Mesendoderm (in vitro differentiated cells): ENCODE results near the gene RHOD. TPM values are rescaled to one million over a fixed set of nuclear protein-coding genes. Genes with fewer than 3 reads are reported as not detected.

Source experiments
- DNase-seq: peaks from one replicate; pipeline ENCODE4 v3.0.0; 2013
- H2AK5ac ChIP-seq: 2 replicates; pipeline ENCODE4 v1.6.1; 2013; ENCODE audit warnings: low read length, inconsistent platforms
- H2BK120ac ChIP-seq: 2 replicates; pipeline ENCODE4 v1.6.1; 2013; ENCODE audit warnings: low read depth, mild to moderate bottlenecking, low read length, moderate library complexity, mixed read lengths
- H2BK15ac ChIP-seq: replicated peaks from 2 replicates; pipeline ENCODE4 v1.6.1; 2013; ENCODE audit warnings: low read depth, mild to moderate bottlenecking, moderate library complexity
- H2BK5ac ChIP-seq: 2 replicates; pipeline ENCODE4 v1.6.1; 2013; ENCODE audit warnings: low read length, inconsistent platforms
- H3K18ac ChIP-seq: 2 replicates; pipeline ENCODE4 v1.6.1; 2013; ENCODE audit warnings: mild to moderate bottlenecking, low read length, mixed read lengths
- H3K23ac ChIP-seq: one replicate; pipeline ENCODE4 v1.6.1; 2013; ENCODE audit warnings: low read length
- H3K27ac ChIP-seq: 2 replicates; pipeline ENCODE4 v1.5.1; 2013; ENCODE audit warnings: low read depth, mild to moderate bottlenecking, inconsistent platforms, low read length, moderate library complexity
- H3K27me3 ChIP-seq: 2 replicates; pipeline ENCODE4 v1.6.1; 2013; ENCODE audit warnings: low read length, control low read depth, mild to moderate bottlenecking, inconsistent platforms; ENCODE audit not compliant: insufficient read depth, poor library complexity
- H3K36me3 ChIP-seq: 2 replicates; pipeline ENCODE4 v1.6.1; 2013; ENCODE audit warnings: low read length, inconsistent platforms; ENCODE audit not compliant: control insufficient read depth, insufficient read depth
- H3K4ac ChIP-seq: one replicate; pipeline ENCODE4 v1.6.1; 2013; ENCODE audit warnings: low read depth, mild to moderate bottlenecking, low read length, moderate library complexity
- H3K4me1 ChIP-seq: 2 replicates; pipeline ENCODE4 v1.6.1; 2013; ENCODE audit warnings: low read depth, low read length, inconsistent platforms; ENCODE audit not compliant: control insufficient read depth
- H3K4me2 ChIP-seq: 2 replicates; pipeline ENCODE4 v1.6.1; 2013; ENCODE audit warnings: low read length
- H3K4me3 ChIP-seq: 2 replicates; pipeline ENCODE4 v1.5.1; 2013; ENCODE audit warnings: mild to moderate bottlenecking, low read length
- H3K56ac ChIP-seq: one replicate; pipeline ENCODE4 v1.6.1; 2013; ENCODE audit warnings: low read length
- H3K79me1 ChIP-seq: 2 replicates; pipeline ENCODE4 v1.6.1; 2013; ENCODE audit warnings: low read length, inconsistent platforms
- H3K79me2 ChIP-seq: 2 replicates; pipeline ENCODE4 v1.6.1; 2013; ENCODE audit warnings: mild to moderate bottlenecking, low read length; ENCODE audit not compliant: control insufficient read depth, insufficient read depth
- H3K9ac ChIP-seq: 2 replicates; pipeline ENCODE4 v1.6.1; 2013; ENCODE audit warnings: low read length, inconsistent platforms
- H4K5ac ChIP-seq: one replicate; pipeline ENCODE4 v1.6.1; 2013; ENCODE audit warnings: low read length
- H4K8ac ChIP-seq: one replicate; pipeline ENCODE4 v1.6.1; 2013; ENCODE audit warnings: low read depth, mild to moderate bottlenecking, control low read depth, low read length, moderate library complexity
- WGBS: extraction: QIAGEN DNeasy Blood & Tissue Kit; methylation state at CpG from one replicate; pipeline ENCODE4 v1.1.7; 2013; ENCODE audit warnings: low lambda C conversion rate, missing lambda C conversion rate; ENCODE audit not compliant: insufficient coverage; ENCODE audit errors: extremely low coverage; 5-methylcytosine and 5-hydroxymethylcytosine counted together
- polyA plus RNA-seq, 2 experiments: library from polyadenylated mRNA; stranded (reverse); fragments of 200-250 nt; gene quantifications; one replicate each; pipeline ENCODE4 v1.2.3, GENCODE V29; 2013

RHOD gene, protein sequence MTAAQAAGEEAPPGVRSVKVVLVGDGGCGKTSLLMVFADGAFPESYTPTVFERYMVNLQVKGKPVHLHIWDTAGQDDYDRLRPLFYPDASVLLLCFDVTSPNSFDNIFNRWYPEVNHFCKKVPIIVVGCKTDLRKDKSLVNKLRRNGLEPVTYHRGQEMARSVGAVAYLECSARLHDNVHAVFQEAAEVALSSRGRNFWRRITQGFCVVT
- polyA plus RNA-seq (2013, experiment 1 of 2), result 7.9 TPM
- polyA plus RNA-seq (2013, experiment 2 of 2), result 8.5 TPM

DNA sequence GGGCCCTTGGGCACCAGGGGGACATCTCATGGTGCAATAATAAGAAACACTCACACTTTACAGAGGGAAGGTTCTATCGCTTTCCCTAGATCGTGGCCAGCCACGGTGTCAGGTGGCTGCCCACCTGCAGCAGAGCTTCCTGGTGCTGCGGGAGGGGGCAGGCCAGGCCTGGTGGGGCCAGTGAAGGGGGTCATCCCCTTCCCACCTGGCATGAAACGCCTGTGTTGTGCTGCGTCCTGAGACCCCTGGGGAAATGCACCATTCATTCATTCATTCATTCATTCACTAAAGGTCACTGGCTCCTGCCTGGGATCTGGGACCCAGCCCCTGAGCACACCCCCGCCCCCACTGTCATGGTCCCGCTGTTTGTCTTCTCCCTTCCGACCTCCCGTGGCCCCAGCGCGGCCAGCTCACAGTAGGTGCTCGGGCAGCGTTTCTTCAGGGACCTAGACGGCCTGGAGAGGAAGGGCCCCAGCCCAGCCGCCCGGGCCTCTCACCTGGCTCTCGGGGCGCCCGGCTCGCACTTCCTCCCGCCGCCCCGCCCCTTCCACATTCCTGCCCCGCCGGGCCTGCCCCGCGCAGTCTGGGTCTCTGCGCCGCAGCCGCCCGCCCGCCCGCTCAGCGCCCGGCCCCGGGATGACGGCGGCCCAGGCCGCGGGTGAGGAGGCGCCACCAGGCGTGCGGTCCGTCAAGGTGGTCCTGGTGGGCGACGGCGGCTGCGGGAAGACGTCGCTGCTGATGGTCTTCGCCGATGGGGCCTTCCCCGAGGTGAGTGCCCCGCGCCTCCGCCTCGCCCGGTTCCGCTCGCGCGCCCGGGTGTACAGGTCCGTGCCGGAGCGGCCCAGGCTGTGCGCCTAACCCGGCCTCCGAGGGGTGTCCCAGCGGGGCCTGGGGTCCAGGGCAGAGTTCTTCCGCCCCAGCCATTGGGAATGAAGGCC is at the start of gene RHOD:
TSS of gene RHOD (plus strand) at position 581 of the 938 bp plus-strand sequence. CDS start at position 637, 56 bp downstream.
- H3K18ac ChIP-seq, result peak within 1 kb of the TSS; percentile 25
- no peak within 1 kb of the TSS for H2BK120ac ChIP-seq
- peak within 1 kb of the TSS; percentile 82 for H3K9ac ChIP-seq
- H2BK15ac ChIP-seq, result no peak within 1 kb of the TSS
- H4K5ac ChIP-seq, result no peak within 1 kb of the TSS
- no peak within 1 kb of the TSS for H3K4ac ChIP-seq
- peak within 1 kb of the TSS; percentile 94 for H3K56ac ChIP-seq
- H3K4me3 ChIP-seq, result peak within 1 kb of the TSS; percentile 40
- H2AK5ac ChIP-seq, result peak within 1 kb of the TSS; percentile 5
- H3K27me3 ChIP-seq, result no peaks in the 10 kb centered on the region
- H3K4me1 ChIP-seq, result peaks cover 4% of the 10 kb centered on the region
- no peak within 1 kb of the TSS for H3K27ac ChIP-seq
- no peaks in the 10 kb centered on the region for H3K79me2 ChIP-seq
- no CpG with 5 or more reads among the region's 72 CpGs for WGBS
- peak within 1 kb of the TSS; percentile 71 for H3K4me2 ChIP-seq
- H4K8ac ChIP-seq, result no peak within 1 kb of the TSS
- DNase-seq, result peak; percentile 67
- H3K36me3 ChIP-seq, result no peaks in the 10 kb centered on the region
- H2BK5ac ChIP-seq, result peak within 1 kb of the TSS; percentile 17
- no peaks in the 10 kb centered on the region for H3K79me1 ChIP-seq
- H3K23ac ChIP-seq, result peak within 1 kb of the TSS; percentile 29

DNA sequence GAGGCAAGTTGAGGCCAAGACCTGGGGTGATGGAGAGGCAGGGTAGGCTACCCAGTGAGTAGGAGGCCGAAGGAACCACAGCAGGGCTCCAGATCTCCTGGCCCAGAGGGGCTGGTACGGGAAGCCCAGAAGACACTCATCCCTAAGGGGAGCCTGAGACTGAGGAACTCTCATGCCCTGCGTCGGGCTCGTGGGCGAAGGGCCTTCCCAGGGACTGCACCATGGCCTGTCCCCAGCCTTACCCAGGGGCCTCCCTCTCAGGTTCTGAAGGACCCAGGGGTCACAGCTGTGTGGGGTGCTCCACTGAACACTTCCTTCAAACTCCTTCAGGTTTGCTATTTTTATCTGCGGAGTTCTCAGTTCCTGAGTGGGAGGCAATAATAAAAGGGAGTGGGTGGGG is 49.5 kb upstream of the RHOD start:
- DNase-seq, result no peak
- Histone ChIP-seq H3K4ac (no peak overlapping the region), H3K27ac (no peak overlapping the region)

DNA sequence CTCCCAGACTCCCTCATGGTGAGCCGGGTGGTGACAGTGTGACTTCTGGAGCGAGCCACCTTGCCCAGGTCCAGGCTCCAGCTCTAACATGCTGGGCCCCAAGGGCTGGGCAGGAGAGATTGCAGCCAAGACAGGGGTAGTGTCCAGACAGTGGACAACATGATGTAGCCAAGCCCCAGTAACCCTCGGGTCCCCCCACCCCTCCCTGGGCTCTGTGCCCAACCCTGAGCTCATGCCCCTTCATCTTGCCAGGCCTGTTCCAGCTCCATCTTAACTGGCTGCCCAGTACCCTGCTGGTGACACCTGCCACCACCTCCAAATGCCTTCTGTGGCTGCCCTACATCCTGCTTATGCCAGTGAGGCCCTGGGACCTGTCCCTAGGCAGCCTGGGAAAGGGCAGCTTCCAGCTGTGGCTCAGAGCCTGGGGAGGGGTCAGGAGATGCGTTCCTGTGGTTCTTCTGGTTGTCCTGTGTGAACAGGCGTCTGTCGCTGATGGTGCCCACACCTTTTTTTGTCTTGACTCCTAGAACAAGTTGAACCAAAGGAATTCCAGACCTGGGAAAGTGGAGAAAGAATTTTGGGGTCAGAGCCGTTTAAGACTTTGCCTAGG is 46.2 kb upstream of the RHOD start:
- Histone ChIP-seq H3K79me1 (no peaks in the 10 kb centered on the region), H3K79me2 (no peaks in the 10 kb centered on the region), H3K9ac (no peak overlapping the region), H3K27ac (no peak overlapping the region), H3K4ac (no peak overlapping the region), H2BK120ac (no peak overlapping the region), H4K5ac (no peak overlapping the region), H3K27me3 (no peaks in the 10 kb centered on the region), H3K56ac (no peak overlapping the region), H3K4me3 (no peak overlapping the region), H2BK5ac (no peak overlapping the region), H3K23ac (no peak overlapping the region), H2BK15ac (no peak overlapping the region), H2AK5ac (no peak overlapping the region), H3K36me3 (no peaks in the 10 kb centered on the region), H3K4me1 (no peaks in the 10 kb centered on the region), H3K18ac (no peak overlapping the region), H3K4me2 (no peak overlapping the region), H4K8ac (no peak overlapping the region)
- DNase-seq, result no peak
- WGBS, result no CpG with 5 or more reads among the region's 7 CpGs

More for the DNA sequence above, 49.5 kb upstream of the RHOD start:
- no peak overlapping the region for H3K56ac ChIP-seq
- no peak overlapping the region for H4K8ac ChIP-seq
- H3K23ac ChIP-seq, result no peak overlapping the region
- WGBS, result no CpG with 5 or more reads among the region's 7 CpGs
- no peaks in the 10 kb centered on the region for H3K79me1 ChIP-seq
- no peak overlapping the region for H2BK5ac ChIP-seq
- H2BK15ac ChIP-seq, result no peak overlapping the region
- H4K5ac ChIP-seq, result peak overlapping the region; percentile 54
- H3K4me3 ChIP-seq, result no peak overlapping the region
- H3K27me3 ChIP-seq, result no peaks in the 10 kb centered on the region
- no peak overlapping the region for H3K4me2 ChIP-seq
- no peak overlapping the region for H2AK5ac ChIP-seq
- H3K9ac ChIP-seq, result no peak overlapping the region
- no peaks in the 10 kb centered on the region for H3K4me1 ChIP-seq
- H2BK120ac ChIP-seq, result no peak overlapping the region
- no peaks in the 10 kb centered on the region for H3K36me3 ChIP-seq
- no peak overlapping the region for H3K18ac ChIP-seq
- H3K79me2 ChIP-seq, result no peaks in the 10 kb centered on the region

DNA sequence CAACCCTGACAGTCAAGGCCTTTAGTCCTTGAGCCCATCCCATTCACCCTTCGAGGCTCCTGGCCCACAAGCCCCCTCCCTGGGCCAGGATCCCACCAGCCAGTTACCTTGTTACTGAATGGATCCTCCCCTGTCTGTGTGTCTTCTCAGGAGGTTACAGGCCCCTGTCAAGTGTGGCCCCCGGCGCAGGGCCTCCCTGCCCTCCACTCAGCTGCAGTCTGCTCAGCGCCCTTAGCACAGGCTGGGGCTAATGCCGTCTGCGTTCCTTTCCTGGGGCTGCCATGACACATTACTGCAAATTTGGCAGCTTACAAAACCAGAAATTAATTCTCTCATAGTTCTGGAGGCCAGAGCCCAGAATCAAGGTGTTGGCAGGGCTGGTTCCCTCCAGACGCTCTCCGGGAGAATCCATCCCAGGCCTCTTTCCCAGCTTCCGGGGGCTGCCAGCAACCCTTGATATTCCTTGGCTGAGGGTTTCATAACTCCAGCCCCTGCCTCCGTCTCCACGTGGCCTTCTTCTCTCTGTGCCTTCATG is 43.1 kb upstream of the RHOD start:
- no peak overlapping the region for H3K4ac ChIP-seq
- H2AK5ac ChIP-seq, result no peak overlapping the region
- no peak overlapping the region for H3K27ac ChIP-seq
- no peaks in the 10 kb centered on the region for H3K36me3 ChIP-seq
- no peak overlapping the region for H3K4me2 ChIP-seq
- no peak overlapping the region for H4K8ac ChIP-seq
- H3K9ac ChIP-seq, result no peak overlapping the region
- H3K18ac ChIP-seq, result no peak overlapping the region
- no peak overlapping the region for H2BK15ac ChIP-seq
- H3K56ac ChIP-seq, result no peak overlapping the region
- WGBS, result no CpG with 5 or more reads among the region's 11 CpGs
- H3K79me2 ChIP-seq, result no peaks in the 10 kb centered on the region
- H3K27me3 ChIP-seq, result no peaks in the 10 kb centered on the region
- H3K4me3 ChIP-seq, result no peak overlapping the region
- DNase-seq, result no peak
- H3K4me1 ChIP-seq, result no peaks in the 10 kb centered on the region
- no peak overlapping the region for H2BK120ac ChIP-seq
- no peaks in the 10 kb centered on the region for H3K79me1 ChIP-seq
- no peak overlapping the region for H3K23ac ChIP-seq
- no peak overlapping the region for H2BK5ac ChIP-seq
- H4K5ac ChIP-seq, result no peak overlapping the region

DNA sequence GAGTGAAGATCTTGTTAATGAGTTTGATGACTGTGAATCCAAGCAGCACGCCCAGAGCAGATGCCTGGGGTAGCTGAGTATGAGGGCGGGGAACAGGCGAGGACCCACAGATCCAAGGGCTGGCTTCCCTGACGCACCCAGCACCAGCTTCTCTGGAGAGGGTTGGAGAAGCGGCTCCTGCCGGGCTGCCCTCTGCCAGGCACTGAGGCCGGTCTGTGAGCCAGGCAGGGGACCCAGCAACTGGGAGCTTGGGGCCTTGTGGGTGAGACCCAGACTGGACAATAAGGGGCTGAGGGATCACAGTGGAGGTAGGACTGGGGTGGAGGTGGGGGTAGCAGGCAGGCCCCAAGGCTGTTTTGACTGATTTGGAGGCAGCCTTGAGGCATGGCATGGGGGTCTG is 42.3 kb upstream of the RHOD start:
- Histone ChIP-seq H3K23ac (no peak overlapping the region), H2BK120ac (no peak overlapping the region), H3K36me3 (no peaks in the 10 kb centered on the region), H3K4me1 (no peaks in the 10 kb centered on the region), H2AK5ac (no peak overlapping the region), H4K5ac (no peak overlapping the region), H2BK15ac (no peak overlapping the region), H3K27ac (no peak overlapping the region), H3K4me3 (no peak overlapping the region), H3K79me1 (no peaks in the 10 kb centered on the region), H3K18ac (no peak overlapping the region), H4K8ac (no peak overlapping the region), H3K56ac (no peak overlapping the region), H3K79me2 (no peaks in the 10 kb centered on the region), H3K27me3 (no peaks in the 10 kb centered on the region), H3K4me2 (no peak overlapping the region), H3K4ac (no peak overlapping the region), H3K9ac (no peak overlapping the region), H2BK5ac (no peak overlapping the region)
- no CpG with 5 or more reads among the region's 7 CpGs for WGBS
- DNase-seq, result no peak
